HG03432 (cell line): ENCODE data around the gene ZNF750.
"Not testable (repeated sequence)": the region's sequence is repeated elsewhere in the genome, so short reads cannot be mapped to it uniquely, and the experiment has no call there.

Source experiments
- ATAC-seq: cut with Tn5 transposase; IDR thresholded peaks from one replicate; pipeline ENCODE4 v1.9.1; 2021; ENCODE audit warnings: mild to moderate bottlenecking, moderate library complexity; ENCODE audit not compliant: unreplicated experiment

The ZNF750 gene

DNA sequence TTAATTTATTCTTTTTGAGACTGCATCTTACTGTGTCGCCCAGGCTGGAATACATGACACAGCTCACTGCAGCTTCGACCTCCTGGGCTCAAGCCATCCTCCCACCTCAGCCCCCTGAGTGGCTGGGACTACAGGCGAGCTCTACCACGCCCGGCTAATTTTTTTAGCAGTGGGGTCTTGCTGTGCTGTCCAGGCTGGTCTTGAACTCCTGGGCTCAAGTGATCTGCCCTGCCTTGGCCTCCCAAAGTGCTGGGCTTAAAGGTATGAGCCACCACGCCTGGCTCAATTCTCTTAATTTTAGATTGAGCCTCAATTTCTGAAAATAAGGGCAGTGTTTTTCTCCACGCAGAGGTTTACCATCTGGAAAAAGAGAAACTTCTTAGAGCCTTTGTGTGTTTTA lies 41.1 kb downstream of the ZNF750 start:
- no peak for ATAC-seq

DNA sequence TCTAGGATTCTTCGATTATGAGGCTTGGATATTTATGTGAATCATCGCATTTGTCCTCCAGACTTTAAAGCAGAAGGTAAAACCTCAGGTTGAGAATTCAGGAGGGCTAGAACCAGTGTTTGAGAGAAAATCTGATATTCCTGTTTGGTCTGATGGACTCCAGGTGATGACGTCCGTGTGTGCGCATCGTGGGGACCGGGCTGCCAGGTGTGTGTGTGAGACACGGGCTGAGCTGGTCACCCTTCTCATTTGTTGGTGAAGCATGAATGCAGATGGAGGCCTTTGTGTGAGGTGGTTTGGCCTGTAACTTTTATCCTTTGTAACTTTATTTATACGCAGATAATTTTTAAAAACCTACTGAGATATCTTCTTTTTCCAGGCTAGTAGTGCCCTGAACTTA lies 42.8 kb downstream of the ZNF750 start:
- ATAC-seq: no peak

DNA sequence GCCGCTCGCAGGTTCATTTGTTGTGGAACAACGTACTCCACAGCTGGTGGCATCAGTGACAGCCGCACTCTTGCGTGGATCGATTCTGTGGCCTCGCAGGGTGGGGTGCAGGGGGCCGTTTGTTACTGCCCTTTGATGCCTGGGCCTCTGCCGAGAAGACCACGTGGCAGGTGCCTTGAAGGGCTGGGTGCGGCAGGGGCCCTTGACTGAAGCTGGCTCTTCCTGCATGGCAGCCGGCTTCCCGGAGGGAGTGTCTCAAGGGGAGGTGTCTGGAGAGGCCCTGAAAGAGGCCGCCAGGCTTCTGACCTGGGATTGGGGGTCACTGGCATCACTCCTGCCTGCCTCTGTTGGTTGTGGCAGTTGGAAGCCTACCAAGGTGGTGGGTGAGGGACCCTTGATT lies 44.2 kb downstream of the ZNF750 start:
- ATAC-seq: no peak

DNA sequence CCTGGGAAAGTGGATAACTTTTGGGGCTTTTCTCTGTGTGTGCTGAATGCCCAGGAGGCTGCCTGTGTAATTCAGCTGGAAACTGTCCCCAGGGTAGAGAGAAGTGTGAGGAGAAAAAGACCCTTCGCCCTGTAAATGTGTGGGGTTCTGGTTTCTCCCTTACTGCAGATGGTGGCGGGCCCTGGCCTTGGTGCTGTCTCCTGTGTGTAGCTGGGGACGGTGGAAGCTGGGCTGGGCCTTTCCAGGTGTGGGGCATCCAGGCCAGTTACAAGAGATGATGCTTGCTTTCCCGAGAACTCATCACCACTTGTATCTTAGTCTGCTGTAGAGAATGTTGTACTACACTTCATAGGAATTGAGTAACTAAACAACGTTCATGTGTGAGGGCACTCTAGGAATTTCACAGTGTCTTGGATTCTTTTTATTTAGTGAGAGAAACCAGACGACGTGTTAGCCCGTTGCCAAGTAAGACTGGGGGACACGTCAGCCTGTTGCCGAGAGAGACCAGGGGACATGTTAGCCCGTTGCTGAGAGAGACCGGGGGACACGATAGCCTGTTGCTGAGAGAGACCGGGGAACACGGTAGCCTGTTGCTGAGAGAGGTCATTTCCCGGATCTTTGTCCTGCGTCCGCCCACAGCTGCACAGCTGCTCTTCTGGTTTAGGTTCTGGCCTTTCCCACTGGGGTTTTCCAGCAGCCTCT lies 44.9 kb downstream of the ZNF750 start:
- ATAC-seq: no peak

DNA sequence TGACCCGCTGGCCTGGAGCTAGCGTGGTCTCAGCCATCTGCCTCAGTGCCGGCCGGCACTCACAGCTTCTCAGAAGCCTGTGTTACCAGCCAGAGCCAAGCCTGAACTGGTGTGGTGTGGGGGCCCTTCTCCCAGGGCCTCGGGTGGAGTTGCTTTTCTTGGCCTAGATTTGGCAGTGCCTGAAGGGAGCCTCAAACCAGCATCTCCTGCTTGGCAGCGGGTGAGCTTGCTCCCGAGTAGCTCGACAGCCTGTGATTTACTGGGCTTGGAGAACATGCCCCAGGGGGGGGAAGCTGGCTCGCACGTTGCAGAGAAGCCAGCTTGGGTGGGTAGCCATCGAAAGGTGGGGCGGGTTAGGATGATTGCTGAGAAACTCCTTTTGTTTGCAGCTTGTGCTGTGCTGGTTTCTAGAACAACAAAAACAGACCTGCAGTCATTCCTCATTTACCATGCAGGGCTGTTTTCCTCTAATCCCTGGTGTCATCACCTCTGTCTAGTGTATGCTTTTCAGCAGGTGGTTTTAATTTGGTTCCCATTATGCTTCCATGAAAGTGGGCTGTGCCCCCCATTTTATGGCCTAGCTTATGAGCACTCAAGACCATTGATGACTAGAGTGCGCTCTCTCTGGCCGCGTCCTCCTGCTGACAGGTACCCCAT lies 45.7 kb downstream of the ZNF750 start:
- no peak for ATAC-seq

DNA sequence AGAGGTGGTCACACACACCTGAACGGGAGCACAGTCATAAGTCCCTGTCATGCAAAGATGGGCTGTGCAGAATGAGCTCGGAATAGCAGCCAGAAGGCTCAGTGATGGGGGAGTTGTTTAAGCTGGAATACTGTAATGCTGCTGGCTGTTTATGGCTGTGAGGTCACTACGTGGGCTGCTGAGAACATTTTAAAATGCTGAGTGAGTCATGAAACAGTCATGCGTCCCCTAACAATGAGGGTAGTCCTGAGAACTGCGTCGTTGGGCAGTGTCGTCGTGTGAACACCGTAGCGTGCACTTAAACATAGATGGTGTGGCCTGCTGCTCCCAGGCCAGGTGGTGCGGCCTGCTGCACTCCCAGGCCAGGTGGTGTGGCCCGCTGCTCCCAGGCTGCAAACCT lies 48.3 kb downstream of the ZNF750 start:
- no peak for ATAC-seq

DNA sequence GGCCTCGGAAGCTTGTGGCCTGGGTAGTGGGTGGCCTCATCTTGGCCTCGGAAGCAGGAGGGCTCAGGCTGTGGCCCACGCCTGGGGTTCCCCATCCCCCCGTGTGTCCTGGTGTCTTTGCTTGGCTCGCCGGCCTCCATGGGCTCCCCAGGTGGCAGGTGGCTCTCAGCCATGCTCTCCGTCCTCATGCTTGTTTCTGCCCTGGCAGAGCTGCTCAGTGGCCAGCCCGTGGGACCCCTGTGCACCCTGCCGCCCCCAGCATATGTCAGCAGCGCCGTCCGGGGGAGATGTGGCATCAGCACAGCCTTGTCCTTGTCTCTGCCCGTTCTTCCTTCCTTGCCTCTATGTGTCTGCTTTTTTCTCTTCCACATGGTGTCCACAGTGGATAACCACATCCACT lies 49.4 kb downstream of the ZNF750 start:
- no peak for ATAC-seq

DNA sequence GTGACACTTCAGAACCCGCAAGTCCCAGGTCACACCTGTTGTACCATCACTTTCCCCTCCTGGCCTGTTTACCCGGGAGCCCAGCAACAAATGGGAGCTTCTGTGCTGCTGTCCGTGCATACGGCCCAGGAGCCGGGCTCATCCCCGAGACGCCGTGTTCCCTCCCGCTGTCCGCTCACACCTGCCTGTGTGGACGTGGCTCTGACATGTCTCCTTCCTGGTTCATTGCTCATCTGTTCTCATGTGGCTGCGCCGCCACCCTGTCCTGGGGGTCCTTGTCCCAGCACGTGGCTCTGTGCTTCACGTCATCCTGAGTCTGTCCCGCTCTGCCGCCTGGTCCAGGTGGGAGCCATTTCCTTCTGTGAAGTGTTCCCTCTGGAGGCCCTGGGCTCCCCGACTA lies 50.0 kb downstream of the ZNF750 start:
- ATAC-seq: no peak

DNA sequence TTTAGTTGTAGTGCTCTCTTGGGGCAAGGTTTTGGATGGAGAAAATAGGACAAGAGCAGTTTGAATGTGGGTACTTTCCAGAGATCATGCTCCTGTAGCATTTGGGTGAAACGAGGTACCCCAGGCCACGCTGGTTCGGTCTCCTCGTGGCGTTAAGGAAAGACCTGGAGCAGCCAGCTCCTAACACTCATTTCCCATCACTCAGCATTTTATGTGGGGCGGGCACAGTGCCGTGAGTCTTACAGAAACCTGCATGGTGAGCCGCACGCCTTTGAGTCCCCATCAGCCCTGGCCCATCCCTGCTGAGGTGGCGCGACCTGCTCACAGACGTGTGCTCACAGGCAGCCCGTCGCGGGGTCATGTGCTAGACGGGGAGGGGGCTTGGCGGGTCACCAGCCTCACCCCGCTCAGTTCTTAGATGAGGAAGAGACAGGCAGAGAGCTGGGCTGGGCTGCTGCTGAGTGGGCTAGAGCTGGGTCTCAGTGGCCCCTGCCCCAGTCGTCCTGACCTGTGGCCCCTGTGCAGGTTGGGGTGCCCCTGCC lies 50.7 kb downstream of the ZNF750 start:
- no peak for ATAC-seq

DNA sequence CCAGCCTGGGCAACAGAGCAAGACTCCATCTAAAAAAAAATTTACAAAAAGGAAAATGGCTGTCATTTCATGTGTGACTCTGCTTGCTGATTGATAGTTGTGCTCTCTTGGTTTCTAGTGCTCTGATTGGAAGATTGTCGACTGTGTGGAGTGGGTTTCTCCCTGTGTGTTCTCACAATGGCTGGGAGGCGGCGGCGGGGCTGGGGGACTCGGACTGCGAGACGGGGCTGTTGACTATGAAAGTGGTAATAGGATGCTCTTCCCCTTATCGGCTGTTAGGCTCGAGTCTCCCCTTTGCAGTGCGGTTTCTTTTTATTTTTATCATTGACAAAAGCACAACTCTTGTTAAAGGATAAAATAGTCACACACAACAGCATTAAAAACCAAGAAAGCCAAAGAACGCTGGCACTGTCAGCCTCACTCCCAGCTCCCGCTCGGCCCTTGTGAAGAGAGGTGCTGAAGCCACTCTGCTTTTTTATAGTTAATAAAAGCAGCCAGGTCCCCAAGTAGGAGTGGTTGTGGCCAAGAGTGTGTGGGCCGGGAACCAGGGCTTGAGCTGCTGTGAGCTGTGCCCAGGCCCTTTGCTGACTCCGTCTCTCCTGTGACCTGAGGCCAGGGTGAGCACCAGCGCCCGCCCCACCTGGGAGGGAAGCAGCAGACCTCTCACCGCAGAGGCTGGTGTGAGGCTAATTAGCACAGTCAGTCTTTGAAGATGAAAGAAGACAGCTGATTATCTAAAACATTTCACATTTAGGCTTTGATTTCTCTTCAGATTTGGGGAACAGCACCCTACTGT lies 51.4 kb downstream of the ZNF750 start:
- no peak for ATAC-seq

DNA sequence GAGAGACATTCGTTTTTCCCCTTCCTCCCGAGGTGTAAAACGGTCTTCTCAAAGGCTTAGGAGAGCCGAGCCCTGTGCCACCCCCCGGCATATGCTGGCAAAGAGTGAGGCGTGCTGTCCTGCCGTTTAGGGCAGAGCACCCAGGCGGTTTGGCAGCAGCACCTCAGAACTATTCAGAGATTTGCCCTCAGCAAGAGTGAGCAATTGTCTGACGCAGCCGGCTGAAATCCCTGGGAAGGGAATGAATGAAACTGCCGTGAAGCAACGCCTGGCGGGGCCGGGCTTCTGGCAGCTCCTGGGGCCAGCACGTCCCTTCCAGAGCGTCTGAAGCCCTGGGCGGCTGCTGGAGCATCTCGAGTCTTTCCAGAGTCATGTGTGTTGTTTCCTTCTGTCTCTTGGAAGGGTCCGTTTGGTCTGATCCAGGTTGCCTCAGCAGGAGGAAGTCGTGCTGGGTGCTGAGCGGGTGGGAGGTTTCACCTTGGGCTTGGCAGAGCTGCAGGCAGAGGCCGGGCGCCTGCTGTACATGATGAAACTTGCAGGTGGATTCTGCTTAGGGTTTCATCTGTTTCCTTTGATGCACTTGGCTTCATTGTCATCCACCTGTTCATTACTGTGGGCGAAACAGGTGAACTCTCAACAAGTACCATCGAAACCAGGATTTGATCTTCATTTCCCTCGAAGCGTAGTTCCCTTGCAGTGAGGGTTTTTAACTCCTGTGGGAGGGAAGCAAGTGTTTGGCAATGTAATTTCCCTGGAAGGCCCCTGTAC lies 52.6 kb downstream of the ZNF750 start:
- ATAC-seq: no peak

DNA sequence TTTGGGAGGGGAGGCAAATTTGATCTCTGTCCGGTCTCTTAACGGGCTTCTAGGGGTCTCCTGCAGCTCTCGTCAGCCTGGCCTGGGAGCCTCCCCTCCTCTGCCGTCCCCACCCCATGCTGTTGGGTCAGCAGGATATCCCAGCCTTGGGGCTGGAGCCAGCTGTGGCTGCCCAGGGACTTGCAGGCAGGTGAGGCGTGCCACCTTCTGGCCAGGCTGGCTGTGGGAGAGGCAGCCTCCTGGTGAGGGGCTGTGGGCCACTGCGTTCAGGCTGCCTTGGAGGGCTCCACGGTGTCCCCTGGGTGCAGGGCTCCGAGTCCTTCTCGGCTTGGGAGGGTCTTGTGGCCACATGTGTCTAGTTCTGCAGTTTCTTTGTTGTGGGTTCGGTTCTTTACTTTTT lies 53.4 kb downstream of the ZNF750 start:
- no peak for ATAC-seq

DNA sequence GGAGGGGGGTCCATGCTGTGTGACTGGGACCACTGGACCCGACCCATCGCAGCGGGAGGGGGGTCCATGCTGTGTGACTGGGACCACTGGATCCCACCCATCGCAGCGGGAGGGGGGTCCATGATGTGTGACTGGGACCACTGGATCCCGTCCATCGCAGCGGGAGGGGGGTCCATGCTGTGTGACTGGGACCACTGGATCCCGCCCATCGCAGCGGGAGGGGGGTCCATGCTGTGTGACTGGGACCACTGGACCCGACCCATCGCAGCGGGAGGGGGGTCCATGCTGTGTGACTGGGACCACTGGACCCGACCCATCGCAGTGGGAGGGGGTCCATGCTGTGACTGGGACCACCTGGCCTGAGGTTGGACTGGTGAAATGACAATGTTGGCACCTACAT lies 54.2 kb downstream of the ZNF750 start:
- not testable (repeated sequence) for ATAC-seq

DNA sequence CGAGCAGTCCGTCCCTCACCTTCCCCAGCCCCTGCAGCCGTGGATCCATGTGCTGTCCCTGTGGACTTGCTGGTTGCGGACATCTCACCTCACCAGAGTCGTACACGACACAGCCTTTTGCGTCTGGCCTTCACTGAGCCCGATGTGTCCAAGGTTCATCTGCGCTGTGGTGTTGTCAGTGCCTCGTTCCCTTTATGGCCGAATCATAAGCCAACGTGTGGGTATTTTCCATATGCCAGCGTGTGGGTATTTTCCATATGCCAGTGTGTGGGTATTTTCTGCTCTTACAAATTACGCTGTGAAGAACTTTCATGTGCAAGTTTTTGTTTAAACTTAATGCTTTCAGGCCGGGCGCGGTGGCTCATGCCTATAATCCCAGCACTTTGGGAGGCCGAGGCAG lies 56.3 kb downstream of the ZNF750 start:
- ATAC-seq: no peak

DNA sequence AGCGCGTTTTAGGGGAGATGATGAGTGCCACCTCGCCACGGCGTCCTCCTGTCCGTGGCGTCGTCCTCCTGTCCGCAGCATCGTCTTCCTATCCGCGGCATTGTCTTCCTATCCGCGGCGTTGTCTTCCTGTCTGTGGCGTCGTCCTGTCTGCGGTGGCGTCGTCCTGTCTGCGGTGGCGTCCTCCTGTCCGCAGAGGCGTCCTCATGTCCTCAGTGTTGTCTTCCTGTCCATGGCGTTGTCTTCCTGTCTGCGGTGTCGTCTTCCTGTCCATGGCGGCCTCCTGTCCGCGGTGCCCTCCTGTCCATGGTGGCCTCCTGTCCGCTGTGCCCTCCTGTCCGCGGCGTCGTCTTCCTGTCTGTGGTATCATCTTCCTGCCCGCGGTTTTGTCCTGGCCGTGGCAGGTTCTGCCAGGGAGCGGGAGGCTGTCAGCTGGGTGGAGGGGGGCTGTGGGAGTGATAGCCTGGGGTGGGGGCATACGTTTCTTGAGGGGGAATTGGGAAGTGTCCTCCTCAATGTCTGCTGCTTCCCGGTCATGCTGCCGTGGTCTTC lies 57.1 kb downstream of the ZNF750 start:
- no peak for ATAC-seq

DNA sequence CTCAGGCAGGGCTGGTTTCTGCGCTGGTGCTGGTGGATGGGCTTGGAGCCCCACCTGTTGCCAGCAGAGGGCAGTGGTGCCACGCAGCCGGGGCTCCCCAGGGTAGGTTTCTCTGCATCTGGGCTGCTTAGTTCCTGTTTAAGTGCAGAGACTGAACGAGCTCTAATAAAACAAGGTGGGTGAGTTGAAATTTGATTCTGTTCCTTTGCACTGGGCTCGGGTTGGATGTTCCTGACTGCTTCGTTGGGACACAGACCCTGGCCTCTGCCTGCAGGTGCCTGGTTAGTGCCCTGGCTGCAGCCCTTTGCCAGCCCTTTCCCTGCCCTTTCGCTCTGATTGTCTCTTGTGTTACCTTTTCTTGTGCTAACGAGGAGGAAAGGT lies 57.9 kb downstream of the ZNF750 start:
- no peak for ATAC-seq

DNA sequence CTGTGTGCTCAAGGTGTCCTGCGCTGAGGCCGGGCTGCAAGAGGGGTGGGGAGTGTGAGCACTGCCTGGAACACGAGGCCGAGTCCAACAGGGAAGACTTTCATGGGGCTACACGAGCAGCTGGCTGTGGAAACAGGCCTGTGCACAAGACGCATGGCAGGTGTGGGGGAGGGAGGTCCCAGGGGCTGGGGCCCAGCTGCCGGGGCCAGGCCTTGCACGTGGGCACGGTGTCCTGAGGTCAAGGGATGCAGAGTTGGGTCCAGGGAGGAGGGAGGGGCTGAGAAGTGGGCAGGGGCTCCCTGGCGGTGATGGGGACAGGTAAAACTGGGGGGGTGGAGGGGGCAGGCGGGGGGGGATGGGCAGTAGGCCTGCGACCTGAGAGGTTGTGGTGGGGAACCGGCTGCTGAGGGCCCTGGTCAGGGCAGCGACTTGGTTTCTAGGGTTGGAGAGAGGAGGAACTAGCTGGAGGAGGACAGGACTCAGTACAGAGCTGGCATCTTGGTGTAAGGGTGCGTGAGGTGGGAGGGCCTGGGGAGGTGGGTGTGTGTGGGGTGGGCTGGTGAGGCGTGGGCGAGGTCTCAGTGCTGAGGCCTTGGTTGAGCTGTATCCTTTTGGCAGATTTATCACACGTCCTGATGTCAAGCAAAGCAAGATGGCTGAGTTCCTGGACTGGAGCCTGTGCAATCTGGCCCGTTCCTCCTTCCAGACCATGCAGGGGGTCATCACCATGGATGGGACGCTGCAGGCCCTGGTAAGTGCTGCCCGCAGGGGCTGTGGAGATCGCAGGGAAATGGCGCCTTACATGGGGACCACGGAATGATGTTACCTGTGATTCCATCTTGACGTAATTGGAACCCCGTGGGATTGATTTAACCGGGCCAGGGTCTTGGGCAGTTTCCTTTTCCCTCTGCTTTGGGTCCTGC lies 58.6 kb downstream of the ZNF750 start:
- no peak for ATAC-seq

DNA sequence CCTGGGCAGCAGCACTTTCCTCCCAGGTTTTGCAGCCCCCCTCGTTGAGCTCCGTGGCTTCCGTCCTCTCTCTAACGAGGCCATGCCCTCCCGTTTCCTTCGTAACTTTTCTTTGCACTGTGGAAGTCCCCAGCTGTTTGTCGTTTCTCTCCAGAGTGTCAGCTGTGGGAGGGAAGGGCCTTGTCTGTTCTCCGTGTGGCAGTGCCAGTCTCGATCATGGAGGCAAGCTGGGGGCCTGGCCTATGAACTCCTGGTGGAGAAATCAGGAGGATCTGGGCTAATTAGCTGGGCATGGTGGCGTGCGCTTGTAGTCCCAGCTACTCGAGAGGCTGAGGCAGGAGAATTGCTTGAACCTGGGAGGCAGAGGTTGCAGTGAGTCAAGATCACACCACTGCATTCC lies 59.6 kb downstream of the ZNF750 start:
- ATAC-seq: no peak

DNA sequence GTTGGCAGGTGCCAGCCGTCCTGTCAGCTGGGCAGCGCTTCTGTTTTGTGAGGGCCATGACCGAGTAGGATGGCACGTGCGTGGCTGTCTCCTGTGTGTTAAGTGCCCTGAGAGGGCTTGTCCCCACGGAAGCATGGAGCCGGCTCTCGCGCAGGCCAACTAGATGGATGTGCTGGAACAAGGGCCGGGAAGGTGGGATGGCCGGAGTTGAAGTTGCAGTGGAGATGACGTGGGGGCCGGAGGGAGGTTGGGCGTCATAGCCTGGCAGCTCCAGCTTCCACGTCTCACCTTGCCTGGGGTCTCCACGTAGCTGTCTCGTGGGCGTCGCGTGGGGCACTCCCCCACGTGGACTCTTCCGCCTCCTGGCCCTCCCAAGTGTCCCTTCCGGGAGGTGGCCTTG lies 60.3 kb downstream of the ZNF750 start:
- ATAC-seq: no peak
